ENCODE data around the gene GCG. TPM values are rescaled to one million over a fixed set of nuclear protein-coding genes. Genes with fewer than 3 reads are reported as not detected.

Gene GCG
- polyA plus RNA-seq, 3 donors from 2014 or later = not detected

GRCh38 chr2:162126527-162126926 lies 25.5 kb downstream of the GCG start:
- Mint-ChIP-seq H3K27me3 (ENCODE audit: low read depth in 3 of 3) (peaks cover 0 to 2% (median 0%) of the 10 kb centered on the region in 3 donors), H3K36me3 (no peaks in the 10 kb centered on the region), H3K27ac (no peak overlapping the region), H3K4me1 (no peaks in the 10 kb centered on the region), H3K9me3 (no peaks in the 10 kb centered on the region), H3K4me3 (no peak overlapping the region)
- no peak for DNase-seq

DNA sequence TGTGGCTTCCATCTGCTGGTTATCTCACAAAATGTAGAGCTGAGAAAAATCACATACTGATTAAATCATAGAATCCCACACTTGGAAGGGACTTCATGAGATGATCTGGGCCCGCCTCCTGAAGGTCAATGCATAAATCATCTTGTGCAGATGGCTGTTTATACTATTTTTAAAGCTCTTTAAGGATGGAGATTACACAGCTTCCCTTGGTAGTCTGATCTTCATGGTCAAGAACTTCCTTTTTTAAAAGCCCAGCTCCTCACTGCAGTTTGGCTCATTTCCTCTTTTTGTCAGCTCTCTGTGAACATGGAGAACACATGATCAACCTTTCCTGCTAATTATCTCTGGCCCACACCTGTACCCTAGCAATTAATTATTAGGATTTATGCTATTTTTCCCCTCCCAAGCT lies 25.9 kb downstream of the GCG start:
- Mint-ChIP-seq H3K27me3 (ENCODE audit: low read depth in 3 of 3) (peaks cover 0 to 2% (median 0%) of the 10 kb centered on the region in 3 donors), H3K9me3 (no peaks in the 10 kb centered on the region), H3K36me3 (no peaks in the 10 kb centered on the region), H3K4me1 (no peaks in the 10 kb centered on the region), H3K4me3 (no peak overlapping the region), H3K27ac (no peak overlapping the region)
- DNase-seq = no peak

- Mint-ChIP-seq H3K36me3 (no peaks in the 10 kb centered on the region), H3K4me3 (no peak overlapping the region), H3K27me3 (ENCODE audit: low read depth in 3 of 3) (no peaks in the 10 kb centered on the region), H3K4me1 (no peaks in the 10 kb centered on the region), H3K9me3 (no peaks in the 10 kb centered on the region), H3K27ac (no peak overlapping the region)
- DNase-seq = no peak
Measured at GRCh38 chr2:162125138-162125537, 26.9 kb downstream of the GCG start.

DNA sequence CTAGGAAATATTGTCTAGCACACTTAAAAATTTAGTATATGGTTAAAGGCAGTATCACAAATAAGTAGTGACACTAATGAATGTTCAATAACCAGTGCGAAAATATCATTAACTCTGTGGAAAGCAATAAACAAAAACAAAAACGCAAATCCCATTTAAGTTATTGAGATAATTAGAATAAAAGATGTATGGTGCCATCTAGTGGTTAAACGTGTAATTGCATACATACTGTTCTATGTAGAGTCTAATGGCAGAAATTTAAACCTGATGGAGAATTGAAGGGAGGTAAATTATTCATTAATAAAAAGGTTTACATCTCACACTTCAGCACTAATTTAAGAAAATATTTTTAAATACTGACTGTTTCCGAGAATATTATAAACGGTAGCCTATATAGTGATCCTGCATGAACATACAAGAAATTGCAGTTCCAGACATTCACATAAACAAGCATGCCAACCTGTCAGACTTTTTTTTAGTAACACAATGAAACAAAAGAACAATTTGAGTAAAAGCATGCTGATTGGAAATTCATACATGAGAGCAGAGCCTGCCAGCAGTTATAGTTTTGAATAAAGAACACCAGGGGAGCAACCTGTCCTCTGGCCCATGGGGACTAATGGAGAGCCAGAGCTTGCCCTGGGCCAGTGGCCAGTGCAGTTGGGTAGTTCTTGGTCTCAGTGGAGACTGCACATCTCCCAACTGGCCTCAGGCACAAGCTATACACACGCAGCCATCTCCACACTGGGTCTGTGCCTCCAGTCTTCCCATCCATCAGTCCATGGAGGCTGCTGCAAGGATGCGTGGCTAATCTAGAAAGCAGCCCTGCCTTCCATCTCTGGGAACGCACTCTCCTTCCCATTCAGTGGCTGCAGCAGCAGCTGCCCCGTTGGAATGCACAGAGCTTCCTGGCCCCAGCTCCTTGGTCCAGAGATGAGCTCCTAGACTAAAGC lies 28.0 kb downstream of the GCG start:
- peak; percentile 34 to 56 (median 40) for DNase-seq
- Mint-ChIP-seq H3K27me3 (ENCODE audit: low read depth in 3 of 3) (no peaks in the 10 kb centered on the region), H3K36me3 (no peaks in the 10 kb centered on the region), H3K9me3 (no peaks in the 10 kb centered on the region), H3K27ac (no peak overlapping the region), H3K4me3 (no peak overlapping the region), H3K4me1 (no peaks in the 10 kb centered on the region)

- Mint-ChIP-seq H3K9me3 (peaks cover 0 to 3% (median 0%) of the 10 kb centered on the region in 6 donors), H3K4me3 (no peak overlapping the region), H3K36me3 (no peaks in the 10 kb centered on the region), H3K27ac (no peak overlapping the region), H3K27me3 (ENCODE audit: low read depth in 3 of 3) (no peaks in the 10 kb centered on the region), H3K4me1 (no peaks in the 10 kb centered on the region)
- no peak for DNase-seq
Measured at GRCh38 chr2:162118166-162119031, 33.6 kb downstream of the GCG start.

DNA sequence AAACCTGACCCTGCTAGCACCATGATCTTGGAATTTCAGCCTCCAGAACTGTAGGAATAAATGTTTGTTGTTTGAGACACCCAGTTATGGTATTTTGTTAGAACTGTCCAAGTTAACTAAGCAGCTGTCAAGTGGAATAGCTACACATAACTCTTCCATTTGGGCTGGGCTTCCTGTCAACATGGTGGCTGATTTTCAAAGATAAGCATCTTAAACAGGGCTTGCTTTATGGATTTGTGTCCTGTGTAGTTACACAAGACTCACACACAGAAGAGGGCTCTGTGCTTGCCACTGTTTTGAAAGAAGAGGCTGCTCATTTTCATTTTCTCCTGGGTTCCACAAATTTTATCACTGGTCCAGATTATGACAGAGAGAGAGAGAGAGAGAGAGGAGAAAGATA lies 35.7 kb downstream of the GCG start:
- Mint-ChIP-seq H3K27me3 (ENCODE audit: low read depth in 3 of 3) (no peaks in the 10 kb centered on the region), H3K4me3 (no peak overlapping the region), H3K36me3 (no peaks in the 10 kb centered on the region), H3K4me1 (no peaks in the 10 kb centered on the region), H3K9me3 (peaks cover 0 to 3% (median 0%) of the 10 kb centered on the region in 6 donors), H3K27ac (no peak overlapping the region)
- DNase-seq = no peak

DNA sequence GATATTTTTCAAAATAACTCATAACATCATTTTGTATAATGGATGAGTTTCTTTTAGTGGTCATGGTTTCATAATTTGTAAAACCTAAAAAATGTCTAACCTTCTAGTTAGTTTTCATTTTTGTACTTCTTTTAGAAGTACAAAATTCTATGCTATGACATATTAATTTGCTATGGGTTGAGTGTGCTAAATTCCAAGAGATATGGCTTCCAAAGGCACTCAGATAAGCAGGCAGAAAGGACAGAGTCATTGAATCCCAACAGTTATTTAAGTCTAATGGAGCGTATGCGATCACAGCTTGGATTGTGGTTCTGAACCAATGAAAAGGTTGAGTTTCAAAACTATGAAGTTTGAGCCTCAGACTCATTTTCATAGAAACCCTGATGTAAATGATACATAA lies 37.0 kb downstream of the GCG start:
- Mint-ChIP-seq H3K27me3 (ENCODE audit: low read depth in 3 of 3) (no peaks in the 10 kb centered on the region), H3K9me3 (peaks cover 0 to 3% (median 0%) of the 10 kb centered on the region in 6 donors), H3K4me3 (no peak overlapping the region), H3K4me1 (no peaks in the 10 kb centered on the region), H3K27ac (no peak overlapping the region), H3K36me3 (no peaks in the 10 kb centered on the region)
- no peak for DNase-seq

DNA sequence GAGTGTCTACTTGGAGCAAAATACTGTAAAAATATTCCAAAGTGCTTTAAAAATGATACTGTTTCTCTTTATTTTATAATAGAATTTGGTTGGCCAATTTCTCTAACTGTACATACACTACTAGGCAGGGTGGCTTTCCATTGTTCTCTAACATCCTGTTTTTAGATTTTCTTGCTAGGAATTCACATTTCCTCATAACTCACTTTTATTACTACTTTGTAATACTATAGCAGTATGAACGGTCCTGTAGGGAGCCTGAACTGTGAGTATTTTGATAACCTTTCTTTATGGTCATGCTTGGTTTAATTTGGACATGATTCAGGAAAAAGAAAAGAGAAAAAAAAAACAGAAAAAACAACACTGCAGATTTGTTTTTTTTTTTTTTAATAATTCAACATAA lies 37.8 kb downstream of the GCG start:
- H3K4me1 Mint-ChIP-seq = no peaks in the 10 kb centered on the region
- no peak for DNase-seq
- H3K27ac Mint-ChIP-seq = no peak overlapping the region
- no peaks in the 10 kb centered on the region for H3K27me3 Mint-ChIP-seq (ENCODE audit: low read depth in 3 of 3)
- H3K36me3 Mint-ChIP-seq = no peaks in the 10 kb centered on the region
- no peak overlapping the region for H3K4me3 Mint-ChIP-seq
- H3K9me3 Mint-ChIP-seq = peaks cover 0 to 3% (median 0%) of the 10 kb centered on the region in 6 donors

DNA sequence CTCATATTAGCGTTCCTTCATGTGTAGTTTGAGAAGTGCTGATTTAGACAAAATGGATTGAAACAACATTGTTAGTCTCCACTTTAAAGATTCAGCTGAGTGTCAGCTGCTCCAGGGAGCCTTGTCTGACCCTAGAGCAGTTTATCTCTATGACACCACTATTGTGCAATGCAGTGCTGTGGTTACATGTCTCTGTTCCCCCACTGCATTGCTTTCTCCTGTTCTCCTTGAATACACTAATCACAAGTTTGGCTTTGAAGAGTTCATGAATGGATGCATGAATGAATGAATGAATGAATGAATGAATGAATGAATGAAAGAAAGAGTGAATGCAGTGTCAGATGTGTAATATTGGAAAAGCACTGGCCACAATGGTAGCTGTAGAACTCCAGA lies 38.3 kb downstream of the GCG start:
- H3K4me1 Mint-ChIP-seq = no peaks in the 10 kb centered on the region
- no peak overlapping the region for H3K4me3 Mint-ChIP-seq
- no peaks in the 10 kb centered on the region for H3K27me3 Mint-ChIP-seq (ENCODE audit: low read depth in 3 of 3)
- H3K27ac Mint-ChIP-seq = no peak overlapping the region
- H3K36me3 Mint-ChIP-seq = no peaks in the 10 kb centered on the region
- DNase-seq = no peak
- peaks cover 0 to 3% (median 0%) of the 10 kb centered on the region in 6 donors for H3K9me3 Mint-ChIP-seq

- Mint-ChIP-seq H3K9me3 (peaks cover 0 to 3% (median 0%) of the 10 kb centered on the region in 6 donors), H3K27ac (no peak overlapping the region), H3K4me3 (no peak overlapping the region)
Measured at GRCh38 chr2:162113088-162113775, 38.8 kb downstream of the GCG start.

GRCh38 chr2:162111958-162112850 lies 39.8 kb downstream of the GCG start:
- H3K9me3 Mint-ChIP-seq = peaks cover 0 to 3% (median 0%) of the 10 kb centered on the region in 6 donors
- H3K27me3 Mint-ChIP-seq (ENCODE audit: low read depth in 3 of 3) = no peaks in the 10 kb centered on the region
- H3K36me3 Mint-ChIP-seq = no peaks in the 10 kb centered on the region
- no peak overlapping the region for H3K4me3 Mint-ChIP-seq
- DNase-seq = no peak
- H3K27ac Mint-ChIP-seq = no peak overlapping the region
- no peaks in the 10 kb centered on the region for H3K4me1 Mint-ChIP-seq

More at GRCh38 chr2:162113088-162113775, 38.8 kb downstream of the GCG start:
- no peak for DNase-seq
- Mint-ChIP-seq H3K4me1 (no peaks in the 10 kb centered on the region), H3K27me3 (ENCODE audit: low read depth in 3 of 3) (no peaks in the 10 kb centered on the region), H3K36me3 (no peaks in the 10 kb centered on the region)

DNA sequence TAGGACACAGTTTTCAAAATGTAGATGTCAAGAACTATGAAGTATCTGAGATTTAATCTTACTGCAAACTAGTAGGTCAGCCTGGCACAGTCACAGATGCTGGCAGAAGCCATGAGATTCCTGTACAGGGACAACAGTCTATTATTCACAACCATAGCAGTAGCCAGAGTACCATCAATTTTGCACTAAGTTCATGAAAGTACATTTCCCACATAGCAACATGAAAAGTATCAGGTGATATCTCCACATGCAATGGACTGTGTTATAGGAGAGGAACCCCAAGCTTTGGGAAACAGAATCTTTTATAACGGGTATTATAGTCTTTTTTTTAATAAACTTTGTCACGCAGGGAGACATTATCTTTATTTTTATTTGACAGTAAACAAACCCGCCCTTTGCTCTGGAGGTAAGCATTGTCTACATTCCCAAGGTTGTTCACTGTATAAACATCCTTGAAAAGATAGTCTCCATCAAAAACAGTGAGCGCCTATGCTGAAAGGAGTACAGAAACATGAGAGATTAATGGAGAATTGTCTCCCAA lies 44.6 kb downstream of the GCG start:
- no peaks in the 10 kb centered on the region for H3K4me1 Mint-ChIP-seq
- H3K27me3 Mint-ChIP-seq (ENCODE audit: low read depth in 3 of 3) = no peaks in the 10 kb centered on the region
- no peak overlapping the region for H3K27ac Mint-ChIP-seq
- no peak for DNase-seq
- no peaks in the 10 kb centered on the region for H3K36me3 Mint-ChIP-seq
- no peak overlapping the region for H3K4me3 Mint-ChIP-seq
- H3K9me3 Mint-ChIP-seq = no peaks in the 10 kb centered on the region

DNA sequence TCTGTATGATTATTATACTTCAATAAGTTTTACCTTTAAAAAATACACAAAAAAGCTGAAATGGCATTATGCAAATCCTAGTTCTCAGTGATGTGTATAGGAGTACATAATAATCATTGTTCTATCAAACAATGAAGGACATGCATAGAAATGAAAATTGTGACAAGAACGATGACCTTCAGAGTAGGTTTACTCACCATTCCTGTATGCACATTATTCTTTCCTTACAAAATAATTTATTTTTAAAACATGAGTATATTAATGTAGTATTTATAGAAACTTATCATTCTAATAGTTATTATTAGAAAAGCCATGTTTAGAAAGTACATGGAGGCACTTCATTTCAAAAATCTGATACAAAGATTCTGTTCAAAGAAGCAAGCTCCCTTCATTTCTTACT lies 45.3 kb downstream of the GCG start:
- Mint-ChIP-seq H3K27ac (no peak overlapping the region), H3K4me1 (no peaks in the 10 kb centered on the region), H3K9me3 (no peaks in the 10 kb centered on the region), H3K4me3 (no peak overlapping the region), H3K36me3 (no peaks in the 10 kb centered on the region), H3K27me3 (ENCODE audit: low read depth in 3 of 3) (no peaks in the 10 kb centered on the region)
- DNase-seq = no peak

Measured in immature natural killer cell (primary cell).